Measurements from ENCODE around the gene SLC10A7. TPM values are rescaled to one million over a fixed set of nuclear protein-coding genes. Genes with fewer than 3 reads are reported as not detected.
A peak's percentile ranks its signal among the peaks of the same experiment; 100 is the strongest.

Gene SLC10A7
- total RNA-seq, 2 donors from 2014 or later: 16.9 to 18.0 TPM

DNA sequence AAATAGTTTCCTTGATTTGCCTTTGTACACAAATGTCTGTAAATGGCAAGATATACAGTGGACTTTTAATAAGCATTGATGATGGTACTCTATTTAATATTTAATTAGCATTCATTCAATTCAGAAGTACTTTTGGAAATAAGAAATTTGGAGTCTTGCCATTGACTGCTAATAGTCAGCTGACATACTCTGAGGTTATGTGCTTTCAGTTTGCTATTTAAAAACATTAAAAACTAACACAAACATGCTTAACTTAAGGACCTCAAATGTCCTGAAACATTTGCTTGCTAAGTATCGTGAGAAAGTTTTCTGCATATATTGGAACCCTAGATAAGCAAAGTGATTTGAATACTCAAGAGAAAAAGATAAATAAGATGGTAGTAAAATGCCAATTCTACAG lies 242.8 kb downstream of the SLC10A7 start:
- DNase-seq (ENCODE audit: low spot score in 2 of 2) (no peak), ATAC-seq (no peak)
- Mint-ChIP-seq H3K36me3 (peaks cover 0 to 4% of the 10 kb centered on the region in 2 donors), H3K9me3 (no peaks in the 10 kb centered on the region), H3K27ac (no peak overlapping the region)

DNA sequence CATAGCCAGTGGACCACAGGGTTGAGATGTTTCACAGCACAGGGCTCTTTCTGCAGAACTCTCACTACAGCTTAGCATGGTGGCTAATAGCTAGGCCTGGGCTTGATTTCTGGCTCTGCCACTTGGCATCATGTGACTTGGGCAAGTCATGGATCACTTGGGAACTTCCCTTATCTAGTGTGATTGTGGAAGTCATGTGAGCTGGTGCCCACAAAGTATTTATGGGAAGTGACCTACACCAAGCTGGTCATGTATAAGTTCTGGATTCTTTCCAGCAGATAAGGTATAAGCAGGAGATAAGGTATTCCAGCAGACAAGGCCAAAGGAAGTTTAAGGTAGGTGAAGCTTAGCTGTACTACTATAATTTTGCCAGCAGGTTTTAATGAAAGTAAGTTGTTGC lies 246.4 kb downstream of the SLC10A7 start:
- Mint-ChIP-seq H3K9me3 (no peaks in the 10 kb centered on the region), H3K27ac (no peak overlapping the region), H3K36me3 (peaks cover 0 to 4% of the 10 kb centered on the region in 2 donors)
- DNase-seq (ENCODE audit: low spot score in 2 of 2) (no peak), ATAC-seq (no peak)

DNA sequence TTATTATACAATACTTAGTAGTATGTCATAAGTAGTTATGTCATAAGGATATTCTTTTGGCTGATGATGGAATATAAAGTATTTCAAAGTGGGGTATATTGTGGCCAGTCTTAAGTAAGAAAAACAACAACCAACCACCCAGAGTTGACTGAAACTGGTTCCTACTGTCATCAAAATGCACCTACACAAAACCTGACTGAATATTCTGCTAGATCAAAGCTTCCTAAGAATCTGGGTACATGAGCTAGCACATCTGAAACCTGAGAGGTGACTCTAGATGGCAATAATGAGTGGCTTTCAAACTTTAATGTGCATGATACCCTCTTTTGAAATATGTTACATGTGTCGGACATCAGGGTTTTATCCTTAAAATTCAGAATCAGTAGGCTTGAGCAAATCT lies 247.0 kb downstream of the SLC10A7 start:
- Mint-ChIP-seq H3K9me3 (no peaks in the 10 kb centered on the region), H3K36me3 (peaks cover 0 to 4% of the 10 kb centered on the region in 2 donors), H3K27ac (no peak overlapping the region)
- ATAC-seq: peak in 1 of 2 donors; percentile 61
- DNase-seq (ENCODE audit: low spot score in 2 of 2): no peak

DNA sequence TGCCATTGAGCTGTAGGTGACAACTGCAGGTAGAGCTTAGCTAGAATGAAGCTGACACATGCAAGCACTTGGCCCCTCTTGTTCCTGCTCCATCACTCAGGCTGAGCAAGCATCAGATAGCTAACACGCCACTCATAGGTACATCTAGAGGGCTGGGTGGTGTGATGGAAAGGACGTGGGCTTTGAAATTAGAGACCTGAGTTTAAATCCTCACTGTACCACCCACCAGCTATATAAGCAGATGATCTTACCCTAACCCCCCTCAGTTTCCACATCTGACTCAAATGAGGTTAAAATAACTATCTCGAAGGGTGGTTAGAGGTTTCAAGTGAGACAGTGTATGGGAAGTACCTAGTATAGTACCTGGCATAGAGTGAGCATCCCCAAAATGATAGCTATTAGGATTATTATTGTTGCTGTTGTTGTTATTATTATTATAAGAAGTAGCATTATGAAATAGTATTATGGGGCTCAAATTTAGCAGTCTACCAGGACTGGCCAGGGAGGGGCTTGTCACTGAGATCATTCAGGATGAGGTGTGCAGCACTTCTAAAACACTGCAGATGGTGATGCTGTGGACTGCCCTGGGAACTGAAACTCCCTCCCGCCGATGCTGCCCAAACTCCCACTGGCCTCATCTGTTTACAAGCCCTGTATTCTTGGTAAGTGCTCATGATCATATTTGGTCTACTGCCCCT lies 248.4 kb downstream of the SLC10A7 start:
- DNase-seq (ENCODE audit: low spot score in 2 of 2) (no peak), ATAC-seq (peak; percentile 48 to 56)
- Mint-ChIP-seq H3K27ac (no peak overlapping the region), H3K9me3 (no peaks in the 10 kb centered on the region), H3K36me3 (peaks cover 0 to 4% of the 10 kb centered on the region in 2 donors)

DNA sequence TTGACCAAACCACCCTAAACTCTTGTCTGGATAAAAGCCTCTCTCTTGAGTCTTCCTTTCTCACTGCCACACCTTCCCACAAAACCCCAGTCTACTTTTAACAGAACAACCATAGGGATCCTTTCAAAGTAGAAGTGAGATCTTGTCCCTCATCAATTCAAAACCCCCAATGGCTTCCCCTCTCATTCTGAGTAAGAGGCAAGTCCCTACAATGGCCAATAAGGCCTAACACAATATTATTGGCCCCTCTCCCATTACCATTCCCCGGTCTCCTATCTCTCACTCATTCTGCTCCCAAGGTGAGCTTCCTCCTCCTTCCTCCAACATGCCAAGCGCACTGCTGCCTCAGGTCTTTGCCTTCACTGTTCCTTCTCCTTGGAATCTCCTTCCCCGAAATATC lies 250.3 kb downstream of the SLC10A7 start:
- Mint-ChIP-seq H3K27ac (no peak overlapping the region), H3K36me3 (no peaks in the 10 kb centered on the region)
- ATAC-seq: no peak

DNA sequence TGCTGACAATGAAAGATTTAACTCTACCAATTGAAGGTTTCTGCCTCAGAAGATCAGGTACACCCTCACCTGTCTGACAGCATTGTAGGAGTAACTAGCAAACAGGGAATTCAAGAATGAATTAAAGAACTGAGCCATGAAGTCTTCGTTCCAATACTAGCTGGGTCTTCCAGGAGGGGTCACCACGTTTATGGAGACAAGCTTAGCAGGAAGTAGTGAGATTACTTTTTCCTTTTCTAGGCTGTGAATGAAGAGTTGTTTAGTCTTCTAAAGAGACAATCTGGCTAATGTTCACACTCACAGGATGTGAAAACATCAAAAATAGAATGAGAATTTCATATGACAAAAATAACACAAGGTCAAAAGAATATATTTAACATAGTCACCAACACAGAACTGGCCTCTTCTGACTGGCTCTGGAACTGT lies 252.5 kb downstream of the SLC10A7 start:
- H3K36me3 Mint-ChIP-seq: no peaks in the 10 kb centered on the region
- ATAC-seq: no peak
- no peak for DNase-seq (ENCODE audit: low spot score in 2 of 2)
- H3K27ac Mint-ChIP-seq: no peak overlapping the region
- H3K9me3 Mint-ChIP-seq: no peaks in the 10 kb centered on the region

More for the DNA sequence above, 250.3 kb downstream of the SLC10A7 start:
- H3K9me3 Mint-ChIP-seq: no peaks in the 10 kb centered on the region
- no peak for DNase-seq (ENCODE audit: low spot score in 2 of 2)

DNA sequence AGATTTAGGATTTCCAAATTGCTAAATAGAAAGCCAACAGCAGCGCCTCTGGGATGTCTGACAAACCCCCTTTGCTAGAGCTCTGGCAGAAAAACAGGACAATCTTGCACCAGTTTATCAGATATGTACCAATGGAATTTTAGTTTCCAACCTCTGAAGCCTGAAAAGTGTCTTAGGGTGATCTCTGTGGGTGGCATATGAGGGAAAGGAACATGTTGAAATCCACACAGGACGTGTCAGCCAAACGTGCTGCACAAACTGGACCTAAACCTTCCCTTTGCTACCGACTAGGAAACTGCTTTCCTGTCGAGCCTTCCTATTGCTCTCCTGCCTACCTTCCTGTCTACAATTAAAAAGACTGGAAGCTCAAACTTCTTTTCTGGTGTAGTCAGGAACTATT lies 253.9 kb downstream of the SLC10A7 start:
- DNase-seq (ENCODE audit: low spot score in 2 of 2) (no peak), ATAC-seq (no peak)
- Mint-ChIP-seq H3K27ac (no peak overlapping the region), H3K36me3 (no peaks in the 10 kb centered on the region), H3K9me3 (no peaks in the 10 kb centered on the region)

DNA sequence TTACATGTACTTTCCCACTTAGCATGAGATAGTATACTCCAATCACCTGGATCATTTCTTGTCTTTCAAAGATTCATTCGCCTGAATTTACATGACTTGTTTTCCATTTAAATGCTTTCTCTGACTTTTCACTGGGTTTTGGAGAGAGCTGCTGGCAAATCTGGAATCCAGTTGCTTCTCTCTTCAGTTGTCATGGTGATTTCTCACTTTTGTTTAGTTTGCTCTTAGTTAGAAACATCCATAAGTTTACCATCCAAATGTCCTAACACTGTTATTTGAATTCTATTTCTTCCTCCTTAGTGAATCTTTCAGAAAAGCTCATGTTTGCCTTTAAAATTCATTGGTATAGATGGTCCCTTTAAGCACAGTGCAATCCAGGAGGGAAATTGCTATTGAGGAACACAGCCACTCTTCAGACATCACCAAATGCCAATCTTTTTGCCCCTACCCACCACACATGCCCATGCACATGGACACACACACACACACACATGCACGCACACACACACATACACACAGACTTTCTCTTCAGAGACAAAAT lies 255.7 kb downstream of the SLC10A7 start:
- no peak for DNase-seq (ENCODE audit: low spot score in 2 of 2)
- Mint-ChIP-seq H3K27ac (no peak overlapping the region), H3K9me3 (no peaks in the 10 kb centered on the region), H3K36me3 (no peaks in the 10 kb centered on the region)
- no peak for ATAC-seq

DNA sequence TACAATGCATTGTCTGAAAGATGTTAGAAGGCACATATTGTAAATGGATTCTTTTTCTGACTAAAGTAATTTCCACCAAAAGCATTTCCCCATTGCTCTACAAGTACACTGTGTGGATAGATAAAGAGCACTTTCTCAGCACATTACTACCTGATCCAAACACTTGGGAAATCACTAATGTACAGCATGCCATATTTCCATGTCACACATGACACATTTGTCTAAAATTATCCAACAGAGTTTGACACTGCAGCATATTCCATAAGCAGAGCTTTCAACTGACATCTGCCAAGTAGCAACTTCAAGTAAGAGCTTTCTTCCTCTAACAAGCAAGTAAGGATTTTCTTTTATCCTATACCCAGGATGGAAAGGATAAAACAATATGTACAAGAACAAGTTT lies 257.9 kb downstream of the SLC10A7 start:
- no peaks in the 10 kb centered on the region for H3K9me3 Mint-ChIP-seq
- DNase-seq (ENCODE audit: low spot score in 2 of 2): no peak
- H3K36me3 Mint-ChIP-seq: no peaks in the 10 kb centered on the region
- no peak for ATAC-seq
- H3K27ac Mint-ChIP-seq: no peak overlapping the region

DNA sequence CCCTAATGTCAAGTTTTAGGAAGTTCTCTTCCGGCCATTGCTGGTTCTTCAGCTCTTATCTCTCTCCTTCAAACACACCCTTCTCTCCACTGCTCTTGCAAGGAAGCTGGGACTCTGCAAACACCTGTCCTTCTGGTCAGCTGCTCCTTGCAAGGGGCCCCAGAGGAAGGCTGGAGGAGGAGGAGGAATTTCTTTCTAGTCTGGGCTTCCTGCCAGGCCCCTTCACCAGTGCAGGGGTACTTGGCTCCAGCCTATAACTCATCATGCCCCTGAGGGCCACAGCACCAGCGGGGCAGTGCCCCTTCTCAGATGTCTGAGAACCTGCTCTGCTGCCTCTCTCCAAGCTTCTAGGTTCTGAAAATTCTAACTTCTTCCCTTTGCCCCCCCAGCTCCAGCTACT lies 260.7 kb downstream of the SLC10A7 start:
- DNase-seq (ENCODE audit: low spot score in 2 of 2) (no peak), ATAC-seq (no peak)
- Mint-ChIP-seq H3K36me3 (no peaks in the 10 kb centered on the region), H3K27ac (peak overlapping the region in 1 of 2 donors; percentile 41), H3K9me3 (no peaks in the 10 kb centered on the region)

DNA sequence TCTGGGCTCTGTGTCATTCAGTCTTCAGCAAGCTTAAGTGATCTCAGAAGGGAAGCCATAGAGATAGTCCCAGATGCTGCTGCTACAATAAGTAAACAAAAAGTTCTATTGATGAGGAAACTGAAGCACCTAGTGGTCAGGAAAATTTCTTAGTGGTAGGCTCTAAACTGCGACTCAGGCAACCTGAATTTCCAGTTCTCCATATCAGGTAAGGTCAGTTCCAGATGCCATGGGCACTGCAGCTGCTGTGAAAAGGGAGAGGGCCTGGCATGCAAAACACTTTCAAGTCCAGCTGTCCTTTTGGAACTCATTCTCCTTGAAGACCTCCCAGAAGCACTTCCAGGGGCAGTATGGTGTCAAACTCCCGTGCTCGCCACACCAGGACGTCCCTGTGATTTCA lies 261.2 kb downstream of the SLC10A7 start:
- no peaks in the 10 kb centered on the region for H3K36me3 Mint-ChIP-seq
- no peaks in the 10 kb centered on the region for H3K9me3 Mint-ChIP-seq
- peak overlapping the region in 1 of 2 donors; percentile 41 for H3K27ac Mint-ChIP-seq
- ATAC-seq: no peak
- DNase-seq (ENCODE audit: low spot score in 2 of 2): no peak

DNA sequence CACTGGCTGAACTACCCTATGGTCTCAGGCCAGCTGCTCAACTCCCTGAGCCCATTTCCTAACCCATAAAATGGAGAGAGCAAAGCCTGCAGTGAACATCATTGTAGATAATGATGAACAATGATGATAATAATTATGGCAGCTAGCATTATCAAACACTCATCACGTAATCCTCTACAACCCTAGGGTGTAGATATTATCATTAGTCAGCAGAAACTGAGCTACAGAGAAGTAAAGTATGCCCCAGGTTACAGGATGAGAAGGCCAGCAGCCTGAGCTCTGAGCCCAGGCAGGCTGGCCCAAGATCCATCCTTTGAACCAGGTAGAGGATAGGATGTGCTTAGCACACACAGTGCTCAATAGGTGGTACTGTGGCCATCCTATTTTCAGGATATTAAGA lies 264.2 kb downstream of the SLC10A7 start:
- ATAC-seq: no peak
- Mint-ChIP-seq H3K9me3 (no peaks in the 10 kb centered on the region), H3K27ac (no peak overlapping the region), H3K36me3 (no peaks in the 10 kb centered on the region)
- DNase-seq (ENCODE audit: low spot score in 2 of 2): no peak

DNA sequence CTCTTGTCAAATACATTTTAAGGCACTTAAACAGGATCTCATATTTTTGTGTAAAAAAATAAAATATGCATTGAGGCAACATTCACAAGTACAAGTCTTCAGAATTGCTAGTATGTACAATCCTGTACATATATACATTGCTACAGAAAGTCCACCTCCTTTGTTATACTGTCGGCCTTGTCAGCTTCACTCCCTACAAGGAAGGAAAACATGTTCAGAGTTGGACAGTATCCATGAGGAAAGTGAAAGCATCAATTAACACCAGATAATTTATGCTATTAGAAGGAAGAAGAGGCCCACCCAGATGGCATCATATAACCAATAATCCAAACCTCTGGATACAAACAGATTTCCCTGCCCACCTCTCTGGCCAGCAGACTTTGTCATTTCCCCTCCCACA lies 265.4 kb downstream of the SLC10A7 start:
- ATAC-seq (no peak), DNase-seq (ENCODE audit: low spot score in 2 of 2) (no peak)
- Mint-ChIP-seq H3K27ac (no peak overlapping the region), H3K9me3 (no peaks in the 10 kb centered on the region), H3K36me3 (no peaks in the 10 kb centered on the region)

DNA sequence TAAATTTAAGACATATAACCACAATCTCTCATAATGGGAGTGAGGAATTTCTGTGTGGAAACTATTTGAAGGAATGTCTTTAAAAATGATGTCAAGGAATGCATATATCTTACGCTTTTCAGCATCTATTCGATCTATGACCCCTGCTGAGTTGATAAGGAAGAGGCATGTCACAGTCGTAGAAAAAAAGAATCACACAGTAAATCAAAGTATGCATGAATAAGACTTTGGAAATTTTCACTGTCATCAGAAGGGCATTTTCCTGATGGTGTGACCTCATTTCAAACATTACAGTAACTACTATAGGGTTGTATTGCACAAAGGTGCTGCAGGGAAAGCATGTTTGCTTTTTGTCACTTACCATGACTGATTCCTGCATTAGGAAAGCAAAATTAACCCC lies 265.9 kb downstream of the SLC10A7 start:
- Mint-ChIP-seq H3K36me3 (no peaks in the 10 kb centered on the region), H3K9me3 (no peaks in the 10 kb centered on the region), H3K27ac (no peak overlapping the region)
- no peak for DNase-seq (ENCODE audit: low spot score in 2 of 2)
- no peak for ATAC-seq

DNA sequence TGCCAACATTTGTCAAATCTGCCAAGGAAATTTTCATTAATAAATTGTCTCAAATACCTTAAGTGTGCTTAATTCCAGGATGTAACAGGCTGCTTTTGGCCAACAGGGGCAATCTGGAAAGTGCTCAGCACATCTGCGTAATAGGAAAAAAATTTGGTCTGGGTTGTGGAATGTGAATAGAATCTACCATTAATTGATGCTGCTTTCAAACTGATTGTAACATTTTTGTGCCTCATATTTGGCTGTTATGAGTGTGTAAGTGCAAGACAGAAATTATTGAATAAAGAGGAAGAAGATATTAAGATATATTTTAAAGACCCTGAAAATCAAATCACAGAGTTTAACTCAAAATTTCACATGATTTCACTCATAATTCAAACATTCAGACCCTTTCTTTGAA lies 266.3 kb downstream of the SLC10A7 start:
- ATAC-seq: no peak
- Mint-ChIP-seq H3K36me3 (no peaks in the 10 kb centered on the region), H3K9me3 (no peaks in the 10 kb centered on the region), H3K27ac (no peak overlapping the region)
- DNase-seq (ENCODE audit: low spot score in 2 of 2): no peak

DNA sequence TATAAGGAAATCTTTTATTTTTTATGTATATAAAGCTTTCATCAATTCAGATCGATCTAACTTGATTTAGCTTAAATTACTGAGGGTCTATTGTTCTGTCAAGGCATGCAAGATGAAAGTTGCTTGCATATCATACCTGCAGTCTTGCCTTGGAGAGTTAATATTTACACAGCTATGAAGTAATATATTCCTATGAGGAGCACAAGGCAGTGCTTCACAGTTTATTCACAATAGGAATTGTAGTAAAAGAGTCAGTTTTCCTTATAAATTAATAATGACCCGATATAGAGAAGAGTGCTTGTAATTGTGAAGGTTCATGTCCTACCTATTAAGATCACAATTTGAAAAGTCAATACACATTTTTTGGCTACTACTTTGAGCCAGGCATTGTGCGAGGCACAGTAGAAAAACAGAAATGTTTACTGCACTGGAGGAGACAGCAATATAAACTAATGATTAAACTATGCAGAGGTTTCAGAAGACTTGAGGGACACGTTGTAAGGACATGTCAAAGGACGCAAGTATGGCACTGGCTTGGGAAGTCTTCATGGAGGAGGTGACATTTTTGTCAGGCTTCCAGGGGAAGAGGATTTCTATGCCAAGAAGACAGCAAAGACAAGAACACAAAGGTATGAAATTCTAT lies 268.6 kb downstream of the SLC10A7 start:
- ATAC-seq (no peak), DNase-seq (ENCODE audit: low spot score in 2 of 2) (no peak)
- Mint-ChIP-seq H3K36me3 (no peaks in the 10 kb centered on the region), H3K9me3 (peaks cover 0 to 3% of the 10 kb centered on the region in 2 donors), H3K27ac (no peak overlapping the region)

DNA sequence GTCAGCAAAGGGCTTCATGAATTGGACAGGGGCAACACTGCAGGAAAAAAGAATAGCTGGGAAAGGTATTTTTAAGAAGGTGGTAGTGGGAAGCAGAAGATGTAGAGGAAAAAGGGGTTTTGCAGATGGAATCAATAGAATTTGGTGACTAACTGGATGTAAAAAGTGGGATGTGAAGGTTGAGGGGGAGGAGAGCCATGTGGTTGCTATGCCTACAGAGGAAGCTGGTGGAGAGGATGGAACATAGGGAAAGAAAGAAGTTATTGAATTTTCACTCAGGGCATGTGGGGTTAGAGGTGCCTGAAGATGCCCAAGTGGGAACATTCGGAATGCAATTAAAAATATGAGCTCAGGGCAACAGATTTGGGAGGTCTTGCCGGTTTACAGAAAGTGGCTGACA lies 274.4 kb downstream of the SLC10A7 start:
- no peak for DNase-seq (ENCODE audit: low spot score in 2 of 2)
- peaks cover 0 to 3% of the 10 kb centered on the region in 2 donors for H3K9me3 Mint-ChIP-seq
- H3K36me3 Mint-ChIP-seq: no peaks in the 10 kb centered on the region
- ATAC-seq: no peak
- H3K27ac Mint-ChIP-seq: no peak overlapping the region

DNA sequence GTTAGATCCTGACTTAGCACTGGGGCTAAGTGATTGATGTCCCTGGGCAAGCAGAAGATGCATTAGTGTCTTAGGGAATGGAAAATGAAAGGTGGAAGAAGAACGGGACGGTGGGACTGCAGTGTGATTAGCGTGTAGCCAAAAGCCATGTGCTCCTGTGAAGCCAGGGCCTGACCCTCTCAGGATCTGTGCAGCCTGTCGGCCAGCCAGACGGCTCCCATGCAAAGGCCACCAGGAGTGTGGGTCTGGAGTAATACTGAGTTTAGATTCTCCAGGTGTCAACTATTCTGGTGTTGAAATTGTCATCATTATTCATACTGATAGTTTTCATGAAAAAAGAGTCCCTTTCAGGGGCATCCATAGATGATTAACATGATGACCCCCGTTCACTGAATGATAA lies 275.4 kb downstream of the SLC10A7 start:
- ATAC-seq: no peak
- peak overlapping the region in 1 of 2 donors; percentile 59 for H3K27ac Mint-ChIP-seq
- no peak for DNase-seq (ENCODE audit: low spot score in 2 of 2)

More for the DNA sequence above, 275.4 kb downstream of the SLC10A7 start:
- Mint-ChIP-seq H3K9me3 (peaks cover 0 to 3% of the 10 kb centered on the region in 2 donors), H3K36me3 (no peaks in the 10 kb centered on the region)
